BE2C (cell line): ENCODE results near the gene CCDC12.
"Not testable (repeated sequence)": the region's sequence is repeated elsewhere in the genome, so short reads cannot be mapped to it uniquely, and the experiment has no call there.

Experiments
- DNase-seq: peaks from one replicate; pipeline ENCODE4 v3.0.0-alpha.2; 2020
- H3K27me3 ChIP-seq: fragments of 250-450 bp; sonication (Bioruptor Pico); 2 replicates; pipeline ENCODE4 v1.5.1; 2020; ENCODE audit warnings: mild to moderate bottlenecking
- H3K36me3 ChIP-seq: fragments of 250-450 bp; sonication (Bioruptor Pico); 2 replicates; pipeline ENCODE4 v1.5.1; 2020; ENCODE audit warnings: mild to moderate bottlenecking
- H3K4me1 ChIP-seq: fragments of 250-450 bp; sonication (Bioruptor Pico); 2 replicates; pipeline ENCODE4 v1.5.1; 2020
- H3K4me3 ChIP-seq: 2 replicates; pipeline ENCODE4 v1.5.1; 2011; ENCODE audit warnings: low read depth, low read length
- H3K9me3 ChIP-seq: fragments of 250-450 bp; sonication (Bioruptor Pico); 2 replicates; pipeline ENCODE4 v1.5.1; 2020
- TF ChIP-seq, protein P1 (sequence below): IDR thresholded peaks from 2 replicates; pipeline ENCODE4 v1.5.1; 2012; ENCODE audit warnings: mild to moderate bottlenecking, low read depth, low read length

Gene CCDC12

DNA sequence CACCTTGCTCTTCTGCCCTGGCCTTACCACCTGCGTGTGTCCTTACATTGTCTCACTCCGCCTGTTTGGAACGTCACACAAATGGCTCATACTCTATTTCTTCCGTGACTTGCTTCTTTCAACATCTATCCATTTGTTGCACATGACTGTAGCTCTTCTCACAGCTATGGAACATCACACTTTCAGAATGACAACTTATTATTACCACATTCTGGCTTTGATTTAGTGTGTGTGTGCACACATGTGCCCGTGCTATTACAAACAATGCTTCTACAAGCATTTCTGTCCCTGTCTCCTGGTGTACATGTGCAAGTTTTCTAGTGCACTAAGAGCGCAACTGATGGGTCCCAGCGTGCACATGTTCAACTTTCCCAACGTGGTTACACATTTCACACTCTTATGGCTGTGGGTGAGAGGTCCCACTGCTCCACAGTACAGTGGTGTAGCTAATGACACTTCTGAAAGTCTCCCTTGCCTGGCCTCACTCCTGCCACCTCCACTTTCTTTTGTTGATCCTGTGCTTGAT lies 61.2 kb downstream of the CCDC12 start:
- TF ChIP-seq, protein P1, sequence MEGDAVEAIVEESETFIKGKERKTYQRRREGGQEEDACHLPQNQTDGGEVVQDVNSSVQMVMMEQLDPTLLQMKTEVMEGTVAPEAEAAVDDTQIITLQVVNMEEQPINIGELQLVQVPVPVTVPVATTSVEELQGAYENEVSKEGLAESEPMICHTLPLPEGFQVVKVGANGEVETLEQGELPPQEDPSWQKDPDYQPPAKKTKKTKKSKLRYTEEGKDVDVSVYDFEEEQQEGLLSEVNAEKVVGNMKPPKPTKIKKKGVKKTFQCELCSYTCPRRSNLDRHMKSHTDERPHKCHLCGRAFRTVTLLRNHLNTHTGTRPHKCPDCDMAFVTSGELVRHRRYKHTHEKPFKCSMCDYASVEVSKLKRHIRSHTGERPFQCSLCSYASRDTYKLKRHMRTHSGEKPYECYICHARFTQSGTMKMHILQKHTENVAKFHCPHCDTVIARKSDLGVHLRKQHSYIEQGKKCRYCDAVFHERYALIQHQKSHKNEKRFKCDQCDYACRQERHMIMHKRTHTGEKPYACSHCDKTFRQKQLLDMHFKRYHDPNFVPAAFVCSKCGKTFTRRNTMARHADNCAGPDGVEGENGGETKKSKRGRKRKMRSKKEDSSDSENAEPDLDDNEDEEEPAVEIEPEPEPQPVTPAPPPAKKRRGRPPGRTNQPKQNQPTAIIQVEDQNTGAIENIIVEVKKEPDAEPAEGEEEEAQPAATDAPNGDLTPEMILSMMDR: no peak
- Histone ChIP-seq H3K27me3 (no peaks in the 10 kb centered on the region), H3K36me3 (peaks cover 10% of the 10 kb centered on the region), H3K4me1 (peaks cover 4% of the 10 kb centered on the region; the same call in 1 of the 2 replicates), H3K9me3 (no peaks in the 10 kb centered on the region), H3K4me3 (no peak overlapping the region)
- no peak for DNase-seq

DNA sequence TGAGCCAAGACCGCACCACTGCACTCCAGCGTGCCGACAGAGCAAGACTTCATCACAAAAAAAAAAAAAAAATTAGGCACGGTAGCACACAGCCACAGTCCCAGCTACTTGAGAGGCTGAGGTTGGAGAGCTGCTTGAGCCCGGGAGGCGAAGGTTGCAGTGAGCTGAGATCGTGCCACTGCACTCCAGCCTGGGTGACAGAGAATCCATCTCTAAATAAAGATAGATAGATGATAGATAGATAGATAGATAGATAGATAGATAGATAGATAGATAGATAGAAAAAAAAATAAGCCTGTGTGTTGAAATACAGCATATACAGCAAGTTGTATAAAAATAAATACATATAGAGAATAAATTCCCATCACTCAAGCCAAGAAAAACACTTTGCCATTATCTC lies 61.7 kb downstream of the CCDC12 start:
- DNase-seq: no peak
- Histone ChIP-seq H3K36me3 (peaks cover 9% of the 10 kb centered on the region; the same call in 1 of the 2 replicates), H3K9me3 (no peaks in the 10 kb centered on the region), H3K4me1 (peaks cover 5% of the 10 kb centered on the region; the same call in 1 of the 2 replicates), H3K27me3 (no peaks in the 10 kb centered on the region), H3K4me3 (no peak overlapping the region)
- TF ChIP-seq, protein P1: no peak

DNA sequence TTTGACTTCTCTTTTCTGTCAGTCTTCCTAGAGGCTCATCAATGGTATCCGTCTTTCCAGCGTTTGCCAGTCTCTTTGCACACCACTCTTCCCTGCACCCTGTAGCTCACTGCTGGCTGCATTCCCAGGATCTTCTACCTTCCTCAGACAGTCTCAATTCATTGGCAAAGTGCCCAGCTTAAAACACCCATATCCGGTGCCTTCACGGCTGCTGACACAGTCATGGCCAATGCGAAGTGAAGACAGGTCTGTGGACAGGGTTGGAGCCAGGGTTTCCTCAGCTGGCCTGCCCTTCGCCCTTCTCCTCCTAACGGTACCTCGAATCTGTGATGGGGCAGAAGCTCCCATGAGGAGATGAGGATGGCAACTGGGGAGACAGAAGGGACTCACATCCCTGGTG lies 62.9 kb downstream of the CCDC12 start:
- Histone ChIP-seq H3K9me3 (no peaks in the 10 kb centered on the region), H3K4me3 (no peak overlapping the region), H3K36me3 (no peaks in the 10 kb centered on the region), H3K4me1 (peaks cover 7% of the 10 kb centered on the region; the same call in 1 of the 2 replicates), H3K27me3 (no peaks in the 10 kb centered on the region)
- TF ChIP-seq, protein P1: no peak
- peak; percentile 69 for DNase-seq

DNA sequence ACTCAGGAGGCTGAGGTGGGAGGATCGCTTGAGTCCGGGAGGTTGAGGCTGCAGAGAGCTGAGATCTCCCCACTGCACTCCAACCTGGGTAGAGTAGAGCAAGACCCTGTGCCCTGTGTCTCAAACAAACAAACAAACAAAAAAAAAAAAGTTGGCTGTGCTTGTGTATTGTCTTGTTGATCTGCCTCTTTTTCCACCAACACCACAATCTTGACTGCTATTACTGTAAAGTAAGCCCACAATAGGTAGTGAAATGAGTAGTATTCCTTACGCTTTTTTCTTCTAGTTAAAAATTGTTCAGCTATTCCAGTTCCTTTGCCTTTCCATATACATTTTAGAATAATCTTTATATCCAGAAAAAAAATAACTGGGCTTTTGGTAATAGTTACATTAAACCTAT lies 63.6 kb downstream of the CCDC12 start:
- Histone ChIP-seq H3K4me1 (peaks cover 7% of the 10 kb centered on the region; the same call in 1 of the 2 replicates), H3K4me3 (no peak overlapping the region), H3K9me3 (no peaks in the 10 kb centered on the region), H3K27me3 (no peaks in the 10 kb centered on the region), H3K36me3 (no peaks in the 10 kb centered on the region)
- no peak for DNase-seq
- TF ChIP-seq, protein P1: no peak

DNA sequence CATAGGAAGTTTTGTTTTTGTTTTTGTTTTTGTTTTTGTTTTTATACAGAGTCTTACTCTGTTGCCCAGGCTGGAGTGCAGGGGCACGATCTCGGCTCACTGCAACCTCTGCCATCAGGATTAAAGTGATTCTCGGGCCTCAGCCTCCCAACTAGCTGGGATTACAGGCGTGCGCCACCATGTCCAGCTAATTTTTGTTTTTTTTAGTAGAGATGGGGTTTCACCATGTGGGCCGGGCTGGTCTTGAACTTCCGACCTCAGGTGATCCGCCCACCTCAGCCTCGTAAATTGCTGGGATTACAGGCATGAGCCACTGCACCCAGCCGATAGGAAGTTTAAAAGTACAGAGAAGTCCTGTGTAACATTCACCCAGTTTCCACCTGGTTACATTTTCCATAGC lies 65.6 kb downstream of the CCDC12 start:
- H3K4me1 ChIP-seq, DNase-seq, H3K4me3 ChIP-seq, H3K9me3 ChIP-seq, H3K36me3 ChIP-seq, H3K27me3 ChIP-seq: not testable (repeated sequence)

DNA sequence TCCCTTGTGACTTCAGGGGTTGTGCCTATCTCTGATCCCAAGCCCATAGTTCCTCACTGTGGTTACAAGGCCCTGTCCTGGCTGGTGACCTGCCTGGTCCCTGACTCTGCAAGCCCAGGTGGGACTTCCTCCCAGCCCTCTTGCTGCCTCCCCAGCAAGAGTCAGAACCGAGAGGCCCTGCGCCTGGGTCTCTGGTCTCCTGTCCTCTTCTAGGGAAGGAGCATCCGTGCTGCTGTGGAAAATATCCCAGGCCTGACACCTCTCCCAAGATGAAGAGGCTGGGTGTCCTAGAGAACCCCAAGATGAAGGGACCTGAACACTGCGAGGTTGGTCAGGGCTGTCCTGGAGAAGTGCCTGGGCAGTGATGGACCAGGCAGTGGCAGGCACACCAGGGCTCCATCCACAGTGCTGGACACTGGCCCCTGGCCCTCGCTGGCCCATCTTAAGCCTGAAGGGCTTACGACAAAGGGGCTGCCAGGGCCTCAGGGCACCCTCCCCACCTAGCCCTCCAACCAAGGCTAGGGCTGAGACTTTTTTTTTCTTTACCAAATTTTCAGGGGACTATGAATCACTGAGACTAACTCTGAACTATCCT lies 66.3 kb downstream of the CCDC12 start:
- no peak for DNase-seq
- Histone ChIP-seq H3K4me3 (no peak overlapping the region), H3K4me1 (peaks cover 7% of the 10 kb centered on the region; the same call in 1 of the 2 replicates), H3K9me3 (no peaks in the 10 kb centered on the region), H3K36me3 (no peaks in the 10 kb centered on the region), H3K27me3 (no peaks in the 10 kb centered on the region)
- TF ChIP-seq, protein P1: no peak
